GM12878 (cell line): ENCODE results near the gene NMNAT3. TPM values are rescaled to one million over a fixed set of nuclear protein-coding genes. Genes with fewer than 3 reads are reported as not detected.

ENCODE experiments used
- ATAC-seq: fragments of 200-7000 bp; cut with Tn5 transposase; 3 replicates; pipeline ENCODE4 v1.9.1; 2020; ENCODE audit warnings: mild to moderate bottlenecking, moderate library complexity
- BruUV-seq: library from RNA; stranded (reverse); fragments of 400-500 nt; replicated peaks from 2 replicates; lab custom pipeline; 2021; lab: Mats Ljungman, UMichigan
- CTCF ChIA-PET: fragments of 300-600 bp; sonication (Branson Sonifier 250); formaldehyde crosslinking; extraction: SDS; loops from one replicate; lab custom pipeline; 2021; ENCODE audit warnings: inconsistent platforms; lab: Yijun Ruan, JAX
- POLR2A ChIA-PET: fragments of 350-600 bp; formaldehyde crosslinking; extraction: SDS; loops from one replicate; lab custom pipeline; 2021; ENCODE audit warnings: inconsistent platforms; lab: Charles Lee
- RAD21 ChIA-PET: fragments of 300-600 bp; sonication (Branson Sonifier 250); formaldehyde crosslinking; loops from one replicate; lab custom pipeline; 2023; ENCODE audit warnings: antibody characterized with exemption; ENCODE audit not compliant: unreplicated experiment; lab: Charles Lee
- SMC1A ChIA-PET: fragments of 300-600 bp; sonication (Branson Sonifier 250); formaldehyde crosslinking; loops from one replicate; lab custom pipeline; 2023; ENCODE audit not compliant: unreplicated experiment, uncharacterized antibody; lab: Charles Lee
- DNase-seq: peaks from one replicate; pipeline ENCODE4 v3.0.0-alpha.2; 2011; ENCODE audit warnings: low read depth, low spot score
- FAIRE-seq: peaks from 3 replicates; lab custom pipeline; 2011; peaks lifted over from hg19 to GRCh38; lab: Jason Lieb, UNC
- H2AFZ ChIP-seq: 2 replicates; pipeline ENCODE4 v1.6.0; 2011; ENCODE audit warnings: low read depth, low read length, control low read depth; ENCODE audit not compliant: control insufficient read depth
- H3K27ac ChIP-seq: 2 replicates; pipeline ENCODE4 v1.5.1; 2011; ENCODE audit warnings: control low read depth; ENCODE audit not compliant: control insufficient read depth, insufficient read depth
- H3K27me3 ChIP-seq, 2 experiments: replicated peaks in 1 of 2; 2 replicates each; pipeline versions ENCODE4 v1.6.0 to v1.6.1; 2011; ENCODE audit warnings: low read length in 1 of 2; ENCODE audit not compliant: control insufficient read depth in 2 of 2, insufficient read depth in 2 of 2
- H3K36me3 ChIP-seq, 2 experiments: 2 replicates each; pipeline ENCODE4 v1.5.1; 2011; ENCODE audit warnings: low read length in 1 of 2; ENCODE audit not compliant: control insufficient read depth in 2 of 2, insufficient read depth in 2 of 2
- H3K4me1 ChIP-seq: 2 replicates; pipeline ENCODE4 v1.6.1; 2011; ENCODE audit warnings: mild to moderate bottlenecking, low read length, moderate library complexity, mixed read lengths; ENCODE audit not compliant: control insufficient read depth, insufficient read depth
- H3K4me2 ChIP-seq: 2 replicates; pipeline ENCODE4 v1.6.0; 2011; ENCODE audit warnings: control low read depth; ENCODE audit not compliant: control insufficient read depth, insufficient read depth
- H3K4me3 ChIP-seq: fragments of 200-600 bp; sonication (generic); 2 replicates; pipeline ENCODE4 v1.5.1; 2016
- H3K79me2 ChIP-seq: 2 replicates; pipeline ENCODE4 v1.6.0; 2011; ENCODE audit warnings: low read length; ENCODE audit not compliant: control insufficient read depth, insufficient read depth
- H3K9ac ChIP-seq: 2 replicates; pipeline ENCODE4 v1.8.0; 2011; ENCODE audit warnings: low read length, control low read depth, mixed read lengths; ENCODE audit not compliant: control insufficient read depth, insufficient read depth
- H3K9me3 ChIP-seq: replicated peaks from 3 replicates; pipeline ENCODE4 v1.5.1; 2011; ENCODE audit warnings: mild to moderate bottlenecking, low read length; ENCODE audit not compliant: control insufficient read depth, insufficient read depth
- H4K20me1 ChIP-seq: 2 replicates; pipeline ENCODE4 v1.6.0; 2011; ENCODE audit not compliant: control insufficient read depth, insufficient read depth
- ATF7 ChIP-seq: fragments of 450-650 bp; IDR thresholded peaks from 2 replicates; pipeline ENCODE4 v1.6.1; 2016; ENCODE audit warnings: low read depth, mild to moderate bottlenecking
- DPF2 ChIP-seq: fragments of 450-650 bp; IDR thresholded peaks from 2 replicates; pipeline ENCODE4 v1.6.1; 2017; ENCODE audit warnings: mild to moderate bottlenecking
- RCOR1 ChIP-seq: conservative IDR thresholded peaks from 2 replicates; pipeline ENCODE4 v1.6.1; 2012; ENCODE audit warnings: low read depth, low read length, improper control_type of control experiment
- RFX5 ChIP-seq: IDR thresholded peaks from 2 replicates; pipeline ENCODE4 v1.6.1; 2011; ENCODE audit warnings: low read depth, low read length, improper control_type of control experiment
- SIN3A ChIP-seq: IDR thresholded peaks from 2 replicates; pipeline ENCODE4 v1.6.1; 2012; ENCODE audit warnings: low read depth, low read length, improper control_type of control experiment
- SIX5 ChIP-seq: IDR thresholded peaks from 2 replicates; pipeline ENCODE4 v1.6.1; 2011; ENCODE audit warnings: mild to moderate bottlenecking, low read depth, low read length, moderate library complexity; ENCODE audit not compliant: severe bottlenecking
- ZNF274 ChIP-seq: IDR thresholded peaks from one replicate; pipeline ENCODE4 v1.8.0; 2011; ENCODE audit not compliant: insufficient read length, insufficient read depth
- WGBS: methylation state at CpG from one replicate; pipeline ENCODE4 v1.1.6; 2016; ENCODE audit warnings: low lambda C conversion rate; ENCODE audit not compliant: insufficient replicate concordance, insufficient coverage; ENCODE audit errors: missing lambda C conversion rate; 5-methylcytosine and 5-hydroxymethylcytosine counted together
- in situ Hi-C: fragments of 300-500 bp; cut with MboI; formaldehyde crosslinking; loops from 9 replicates; pipeline ENCODE4 v1.14.3; 2018; ENCODE audit warnings: mixed read lengths
- intact Hi-C: fragments of 100-400 bp; cut with micrococcal nuclease; formaldehyde crosslinking; loops from one replicate; pipeline ENCODE4 v1.14.2; 2022; ENCODE audit not compliant: unreplicated experiment
- polyA plus RNA-seq, 11 experiments: library from polyadenylated mRNA; depleted of rRNA in 4 of 11; unstranded in 6 of 11; stranded (reverse) in 5 of 11; fragments of >200 nt; fragmentation: Nextera tagmentation in 4 of 11; fragmentation: Illumina TruSeq in 1 of 11; extraction: Ambion mirVana in 4 of 11; extraction: Trizol in 1 of 11; gene quantifications; 1 replicate in 1 of 11; 2 replicates in 10 of 11; pipeline versions ENCODE4 v1.2.1 to v1.2.3, GENCODE V29; 2011 to 2016; ENCODE audit warnings: inconsistent platforms in 2 of 11, missing spikeins in 2 of 11, low read depth in 1 of 11
- total RNA-seq, 4 experiments: library from RNA; depleted of rRNA in 3 of 4; stranded (reverse); fragments of >200 nt in 3 of 4; fragmentation: Illumina TruSeq in 1 of 4; extraction: Trizol in 1 of 4; gene quantifications; 2 replicates each; pipeline versions ENCODE4 v1.2.1 to v1.2.3, GENCODE V29; 2013 to 2021

The NMNAT3 gene
- total and polyA plus RNA-seq, 10 of the 15 experiments (the other 5 are each of a cell fraction or from before 2014, with no cell fraction given): under 0.01 to 0.92 (median 0.08) TPM; not detected in 4

- SMC1A ChIA-PET: interaction anchor here (1.0 kb wide), 1 partner anchor 94 kb away, joined by 3 read pairs; no protein-coding TSS in a partner anchor
- FAIRE-seq (no peak), DNase-seq (no peak), ATAC-seq (no peak)
- Histone ChIP-seq H3K79me2 (no peaks in the 10 kb centered on the region), H4K20me1 (no peaks in the 10 kb centered on the region), H3K9me3 (no peaks in the 10 kb centered on the region), H3K4me2 (no peak overlapping the region), H2AFZ (no peak overlapping the region), H3K36me3 (no peaks in the 10 kb centered on the region), H3K27ac (no peak overlapping the region), H3K4me3 (no peak overlapping the region), H3K27me3 (no peaks in the 10 kb centered on the region), H3K4me1 (no peaks in the 10 kb centered on the region), H3K9ac (no peak overlapping the region)
- CTCF ChIA-PET: interaction anchor here (1.5 kb wide), 2 partner anchors 8 to 10 kb away, joined by 4 to 5 read pairs; no protein-coding TSS in a partner anchor
- no TSS peak for BruUV-seq
- POLR2A ChIA-PET: no interaction called here
- in situ Hi-C loops (no loop called here), intact Hi-C loops (no loop called here)
- RAD21 ChIA-PET: no interaction called here
- TF ChIP-seq SIX5 (no peak), ATF7 (no peak), DPF2 (no peak), RCOR1 (no peak)
- WGBS: 0% methylated on average over 1 of the region's 1 CpG
These were observed 156.0 kb downstream of the NMNAT3 start for GRCh38 chr3:139521816-139522215.

GRCh38 chr3:139521144-139521543 lies 156.6 kb downstream of the NMNAT3 start:
- in situ Hi-C loops: no loop called here
- H3K9me3 ChIP-seq: no peaks in the 10 kb centered on the region
- H3K27ac ChIP-seq: no peak overlapping the region
- ChIA-PET POLR2A (no interaction called here), SMC1A (interaction anchor here (1.0 kb wide), 1 partner anchor 93 kb away, joined by 3 read pairs; no protein-coding TSS in a partner anchor), RAD21 (no interaction called here), CTCF (interaction anchor here (0.7 to 1.5 kb wide), 3 partner anchors 8 to 10 kb away, joined by 3 to 5 read pairs (median 4); no protein-coding TSS in a partner anchor)
- no peaks in the 10 kb centered on the region for H3K79me2 ChIP-seq
- no peak overlapping the region for H2AFZ ChIP-seq
- H3K4me2 ChIP-seq: no peak overlapping the region
- 4% methylated on average over 1 of the region's 3 CpGs for WGBS
- H4K20me1 ChIP-seq: no peaks in the 10 kb centered on the region
- H3K36me3 ChIP-seq: no peaks in the 10 kb centered on the region
- ATAC-seq (no peak), DNase-seq (no peak), FAIRE-seq (no peak)
- no peak overlapping the region for H3K4me3 ChIP-seq
- intact Hi-C loops: no loop called here
- TF ChIP-seq RFX5 (no peak), ZNF274 (no peak), SIN3A (no peak)
- no peak overlapping the region for H3K9ac ChIP-seq
- no peaks in the 10 kb centered on the region for H3K27me3 ChIP-seq
- BruUV-seq: no TSS peak
- H3K4me1 ChIP-seq: no peaks in the 10 kb centered on the region
